Suppressor macrophage treated with lipopolysaccharide for 4 hours (primary cell): ENCODE results near the gene UBE3A.
"Not testable (repeated sequence)": the region's sequence is repeated elsewhere in the genome, so short reads cannot be mapped to it uniquely, and the experiment has no call there.

ENCODE experiments used
- DNase-seq: peaks from one replicate; pipeline ENCODE4 v3.0.0-alpha.2; 2020

Gene UBE3A

GRCh38 chr15:25438601-25439368 is at the start of gene UBE3A:
Gene UBE3A, minus strand, starts transcription at chr15:25439024. Its CDS starts 29,917 bp downstream, at chr15:25409107.
- DNase-seq: peak; percentile 97

DNA sequence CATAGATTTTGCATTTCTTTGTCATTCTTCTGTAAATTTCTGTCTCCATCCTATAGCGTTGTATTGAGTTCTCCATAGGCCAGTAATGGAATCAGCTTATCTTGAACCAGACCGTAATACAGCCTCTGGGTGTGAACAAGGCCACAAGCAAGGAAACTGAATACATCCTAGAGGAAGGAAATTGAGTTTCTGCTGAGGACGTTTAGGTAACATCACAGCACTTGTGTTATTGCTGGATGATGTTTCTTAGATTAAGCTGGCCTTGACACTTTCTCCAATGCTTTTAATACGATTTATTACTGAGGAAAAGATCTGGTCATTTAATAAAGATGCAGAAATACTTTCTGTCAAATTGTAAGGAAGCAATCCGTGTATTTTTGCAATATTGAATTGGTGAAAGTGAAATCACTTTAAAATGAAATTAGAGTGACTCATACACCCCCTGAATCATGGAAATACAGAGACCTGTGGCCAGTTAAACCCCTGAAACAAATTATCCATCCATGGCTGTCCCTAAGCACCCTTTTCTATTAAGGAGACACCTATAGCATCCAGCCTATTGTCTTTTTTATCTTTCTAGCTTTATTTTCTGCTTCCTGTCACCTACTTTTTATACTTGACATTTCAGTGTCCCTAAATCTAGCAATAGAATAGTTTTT is 48.5 kb upstream of the UBE3A start:
- DNase-seq: no peak

DNA sequence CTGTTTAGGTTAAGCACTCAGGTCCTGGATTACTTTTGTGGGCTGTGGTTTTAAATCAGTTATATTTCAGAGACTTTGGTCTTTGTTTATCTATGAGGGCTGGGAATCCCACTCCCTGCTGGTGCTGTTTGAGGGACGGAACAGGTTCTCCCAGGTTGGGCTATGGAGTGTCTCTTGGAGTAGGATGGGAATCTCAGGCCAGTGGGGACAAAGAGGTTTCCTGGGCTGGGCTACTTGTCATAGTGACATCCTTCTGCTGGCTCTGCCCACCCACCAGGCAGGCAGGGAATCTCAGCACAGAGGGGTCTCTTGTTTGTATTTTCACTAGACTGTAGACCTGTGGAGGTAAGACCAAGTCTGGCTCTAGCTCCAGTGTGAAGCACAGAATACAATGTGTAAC is 47.2 kb upstream of the UBE3A start:
- DNase-seq: no peak

DNA sequence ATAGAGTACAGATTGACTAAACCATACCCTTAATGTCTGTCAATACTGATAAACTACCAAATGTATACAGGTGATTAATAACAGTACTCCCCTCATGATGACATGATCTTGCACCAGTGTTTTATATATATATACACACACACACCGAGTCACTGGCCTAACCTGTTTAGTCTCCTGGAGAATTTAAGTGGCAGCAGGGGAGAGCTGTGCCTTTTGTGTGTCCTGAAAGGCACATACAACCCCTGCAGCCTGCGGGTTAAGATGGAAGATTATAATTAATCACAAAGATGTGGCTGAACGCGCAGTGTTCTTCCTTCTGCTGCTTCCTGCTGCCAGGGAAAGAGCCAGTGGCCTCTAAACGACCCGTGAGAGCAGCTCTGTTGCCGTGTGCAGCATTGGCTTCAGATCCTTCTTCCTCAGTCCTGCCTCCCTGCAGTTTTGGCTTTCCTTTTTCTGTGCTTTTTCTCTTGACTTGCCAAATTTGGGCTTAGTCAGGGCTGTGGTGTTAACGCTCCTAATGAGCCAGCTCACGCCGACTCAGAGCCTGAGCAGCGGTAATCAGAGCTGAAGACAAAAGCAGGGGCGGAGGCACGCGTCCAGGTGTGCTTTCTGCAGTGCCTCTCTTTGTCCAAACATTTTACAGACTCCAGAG is 42.5 kb upstream of the UBE3A start:
- no peak for DNase-seq

GRCh38 chr15:25478313-25478712 is 39.5 kb upstream of the UBE3A start:
- DNase-seq: no peak

- DNase-seq: no peak
Measured at GRCh38 chr15:25477816-25478215, 39.0 kb upstream of the UBE3A start.

DNA sequence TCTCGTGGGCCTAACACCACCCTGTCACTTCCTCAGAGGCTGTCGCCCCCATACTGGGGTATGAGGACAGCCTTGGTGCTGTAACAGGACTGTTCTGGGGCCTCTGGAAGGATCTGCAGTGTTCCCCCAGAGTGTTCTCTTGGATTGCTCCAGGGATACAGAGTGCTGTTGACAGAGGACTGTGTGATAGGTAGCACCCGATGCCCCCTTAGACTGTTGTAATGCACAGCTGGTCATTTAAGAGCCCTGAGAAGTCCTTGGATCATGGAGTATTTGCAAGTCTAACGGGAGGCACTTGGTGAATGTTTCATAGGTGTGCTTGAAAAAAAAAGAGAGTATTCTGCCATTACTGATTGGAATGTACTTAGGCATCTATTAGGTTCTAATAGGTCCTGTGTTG is 35.4 kb upstream of the UBE3A start:
- no peak for DNase-seq

DNA sequence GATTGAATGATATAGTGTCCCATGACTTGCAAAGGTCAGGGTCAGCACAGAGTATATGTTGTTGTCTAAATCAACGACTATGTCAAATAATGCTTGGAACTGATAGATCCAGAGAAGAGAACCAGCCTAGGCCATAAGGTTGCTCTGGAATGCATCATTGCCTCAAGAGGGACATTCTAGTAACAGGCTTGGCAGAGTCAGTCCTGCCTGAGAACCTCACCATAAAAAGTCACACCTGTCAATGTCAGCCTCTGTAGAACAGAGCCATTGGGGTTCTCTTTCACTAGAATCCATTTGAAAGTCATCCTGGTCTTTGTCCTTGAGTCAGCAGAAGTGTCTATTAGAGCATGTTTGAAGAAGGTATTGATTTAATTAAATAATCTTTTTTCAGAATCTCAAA is 31.4 kb upstream of the UBE3A start:
- DNase-seq: no peak

- no peak for DNase-seq
Measured at GRCh38 chr15:25469377-25469776, 30.6 kb upstream of the UBE3A start.

GRCh38 chr15:25468611-25469010 is 29.8 kb upstream of the UBE3A start:
- DNase-seq: no peak

DNA sequence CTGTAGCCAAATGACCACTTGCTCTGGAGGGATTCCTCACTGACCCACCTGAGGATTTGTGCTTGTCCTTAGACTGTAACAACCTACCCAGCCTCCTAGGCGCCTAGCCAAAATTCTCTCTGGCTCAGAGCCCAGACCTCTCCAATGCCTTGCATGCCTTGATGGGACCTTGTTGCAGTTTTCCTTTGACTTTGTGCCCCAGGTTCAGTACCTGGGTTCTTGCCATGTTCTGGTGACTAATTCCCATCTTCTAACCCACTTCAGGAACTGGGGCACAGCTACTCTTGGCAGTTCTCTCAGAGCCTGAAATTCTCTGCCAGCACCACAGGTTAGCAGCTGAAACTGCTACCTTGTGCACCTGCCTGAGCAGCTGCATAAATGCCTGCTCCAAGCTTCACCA is 27.0 kb upstream of the UBE3A start:
- DNase-seq: no peak

- DNase-seq: no peak
Measured at GRCh38 chr15:25464784-25465183, 26.0 kb upstream of the UBE3A start.

GRCh38 chr15:25464383-25464782 is 25.6 kb upstream of the UBE3A start:
- no peak for DNase-seq

- no peak for DNase-seq
Measured at GRCh38 chr15:25456196-25456595, 17.4 kb upstream of the UBE3A start.

- DNase-seq: no peak
Measured at GRCh38 chr15:25455226-25455625, 16.4 kb upstream of the UBE3A start.

DNA sequence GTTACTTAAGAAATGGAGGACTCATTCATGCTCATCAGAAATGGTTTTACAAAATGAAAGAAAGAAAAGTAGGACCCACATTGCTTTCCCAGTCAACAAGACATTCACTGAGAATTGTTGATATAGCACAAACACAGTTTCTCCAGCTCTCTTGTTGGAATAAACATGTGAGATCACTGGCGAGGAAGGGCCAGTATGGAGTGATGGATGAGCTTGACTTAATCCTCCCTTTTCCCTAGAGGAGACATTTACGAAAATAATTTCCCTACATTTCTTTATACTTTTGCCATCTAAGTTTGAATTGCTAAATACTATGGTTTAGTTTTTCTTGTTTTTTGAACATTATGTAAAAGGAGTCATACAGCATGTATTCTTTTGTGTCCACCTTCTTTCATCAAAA is 15.9 kb upstream of the UBE3A start:
- DNase-seq: no peak

DNA sequence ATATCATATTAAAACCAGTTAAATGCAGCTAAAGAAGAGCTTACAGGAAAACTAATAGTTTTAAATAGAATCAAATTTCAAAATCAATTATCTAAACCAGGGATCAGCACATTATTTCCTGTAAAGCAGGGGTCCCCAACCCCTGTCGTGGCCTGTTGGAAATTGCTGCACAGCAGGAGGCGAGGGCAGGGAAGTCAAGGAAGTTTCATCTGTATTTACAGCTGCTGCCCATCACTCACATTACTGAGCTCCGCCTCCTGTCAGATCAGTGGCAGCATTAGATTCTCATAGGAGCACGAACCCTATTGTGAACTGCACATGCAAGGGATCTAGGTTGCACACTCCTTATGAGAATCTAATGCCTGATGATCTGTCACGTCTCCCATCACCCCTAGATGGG is 14.4 kb upstream of the UBE3A start:
- DNase-seq: not testable (repeated sequence)

- no peak for DNase-seq
Measured at GRCh38 chr15:25451501-25451900, 12.7 kb upstream of the UBE3A start.

GRCh38 chr15:25450163-25450562 is 11.3 kb upstream of the UBE3A start:
- no peak for DNase-seq

DNA sequence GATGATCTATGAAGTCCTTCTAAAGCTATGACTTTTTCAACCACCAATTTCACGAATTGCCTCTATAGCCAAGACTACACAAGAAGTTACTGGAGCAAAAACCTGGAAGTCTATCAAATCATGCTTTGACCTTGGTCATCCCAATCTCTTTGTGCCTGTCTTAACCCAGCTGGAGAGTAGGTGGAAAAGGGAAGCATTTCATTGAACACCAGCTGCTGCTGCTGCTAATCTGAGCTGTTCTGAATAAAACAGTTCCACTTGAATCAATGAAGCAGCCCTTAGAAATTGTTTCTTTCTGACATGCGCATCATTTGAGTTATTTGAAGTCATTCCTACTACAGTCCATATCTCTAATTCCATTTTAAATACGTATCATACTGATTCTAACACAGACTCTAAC is 7.3 kb upstream of the UBE3A start:
- DNase-seq: no peak

DNA sequence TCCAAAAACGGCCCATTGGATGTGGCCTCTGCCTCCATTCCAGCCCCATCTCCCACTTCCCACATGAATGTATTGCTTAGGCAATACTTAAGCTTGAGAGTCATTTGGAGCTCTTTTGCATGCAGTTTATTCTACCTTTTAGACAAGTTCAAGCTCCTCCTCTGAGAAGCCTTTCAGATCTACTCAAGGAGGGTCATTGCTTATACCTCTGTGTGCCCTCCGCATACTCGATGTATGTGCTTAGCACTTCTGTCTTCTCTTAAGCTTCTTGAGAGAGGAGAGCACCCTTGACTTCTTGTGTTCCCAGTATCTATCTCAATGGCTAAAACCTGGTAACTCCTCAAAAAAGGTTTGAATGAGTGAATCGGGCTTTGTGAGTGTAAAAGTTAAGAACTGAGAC is 6.6 kb upstream of the UBE3A start:
- DNase-seq: no peak

DNA sequence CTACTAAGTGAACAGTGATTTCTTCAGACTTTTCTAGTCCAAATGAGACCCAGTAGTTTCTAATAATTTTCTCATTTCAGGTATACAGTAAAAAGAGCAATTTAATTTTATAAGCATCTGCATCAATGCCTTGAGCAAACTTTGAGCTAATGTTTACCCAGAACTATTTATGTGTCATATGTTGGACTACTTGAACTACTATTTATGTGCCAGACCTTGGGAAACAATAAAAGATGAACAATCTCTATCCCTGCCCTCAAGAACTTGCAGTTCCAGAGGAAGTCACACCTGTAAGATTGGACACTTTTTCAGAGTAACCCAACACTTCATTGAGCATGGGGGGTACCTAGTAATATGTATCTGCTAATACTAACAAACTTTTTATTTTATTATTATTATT is 2.3 kb upstream of the UBE3A start:
- no peak for DNase-seq

DNA sequence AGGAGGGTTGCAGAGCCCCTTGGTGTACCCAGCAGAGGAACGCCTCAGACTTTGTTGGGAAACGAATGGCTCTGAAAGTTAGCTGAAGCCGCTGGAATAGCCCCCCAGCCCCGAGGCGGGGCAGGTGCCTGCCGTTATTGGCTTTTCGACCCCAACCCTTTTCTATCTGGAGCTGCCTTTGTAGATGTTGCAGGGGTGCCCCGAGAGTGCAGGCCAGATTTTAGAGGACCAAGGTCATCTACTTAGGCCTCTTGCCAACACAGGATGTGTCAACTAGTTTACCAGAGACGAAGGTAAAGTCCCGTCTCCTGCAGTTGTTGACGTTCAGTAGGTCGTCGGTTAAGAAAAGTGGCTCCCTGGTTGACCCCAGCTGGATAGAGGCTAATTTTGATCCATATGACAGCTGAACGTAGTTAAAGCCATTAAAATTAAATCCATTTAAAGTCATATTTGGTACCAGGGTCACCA is 579 bp upstream of the UBE3A start:
- DNase-seq: no peak
